Fibroblast of skin of right quadriceps (primary cell): ENCODE results near the gene SLC4A1AP.
"Not testable (repeated sequence)": the region's sequence is repeated elsewhere in the genome, so short reads cannot be mapped to it uniquely, and the experiment has no call there.

Experiments used
- DNase-seq: peaks from one replicate; pipeline ENCODE4 v3.0.0-alpha.2; 2013

The SLC4A1AP gene

DNA sequence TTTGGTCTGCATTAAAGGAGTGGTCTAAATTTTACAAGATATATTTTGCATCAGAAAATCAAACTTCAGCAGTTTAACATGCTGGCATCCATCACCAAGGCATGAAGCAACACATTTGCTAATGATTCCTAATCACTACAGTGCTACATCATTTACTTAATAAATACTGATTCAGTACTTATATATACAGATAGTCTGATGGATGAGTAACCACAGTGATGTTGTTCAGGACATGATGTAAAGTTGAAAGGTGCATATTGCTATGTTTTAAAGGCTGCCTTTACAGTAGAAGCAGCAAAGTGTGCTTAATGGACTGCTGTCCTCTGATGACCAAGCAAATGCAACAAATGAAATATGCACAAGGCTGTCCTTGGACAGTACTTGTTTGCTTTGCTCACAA is 11.3 kb upstream of the SLC4A1AP start:
- DNase-seq = no peak

DNA sequence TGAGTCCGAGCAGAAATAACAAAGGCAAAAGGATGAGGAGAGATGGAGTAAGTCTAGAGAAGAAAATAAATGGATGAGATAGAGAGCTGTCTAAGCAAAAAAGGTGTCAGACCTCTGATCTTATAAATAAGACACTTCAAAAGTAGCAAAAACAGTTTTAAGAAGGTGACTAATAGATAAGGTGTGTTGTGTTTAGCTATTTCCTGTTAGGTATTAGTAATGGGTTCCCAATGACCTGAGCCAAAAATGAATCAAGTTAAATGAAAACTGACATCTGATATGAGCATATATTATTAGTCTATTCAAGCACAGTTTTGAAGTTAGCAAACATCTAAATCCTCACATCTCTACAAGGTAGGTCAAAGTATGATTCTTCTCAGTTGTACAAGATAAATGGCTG is 10.9 kb upstream of the SLC4A1AP start:
- DNase-seq = no peak

DNA sequence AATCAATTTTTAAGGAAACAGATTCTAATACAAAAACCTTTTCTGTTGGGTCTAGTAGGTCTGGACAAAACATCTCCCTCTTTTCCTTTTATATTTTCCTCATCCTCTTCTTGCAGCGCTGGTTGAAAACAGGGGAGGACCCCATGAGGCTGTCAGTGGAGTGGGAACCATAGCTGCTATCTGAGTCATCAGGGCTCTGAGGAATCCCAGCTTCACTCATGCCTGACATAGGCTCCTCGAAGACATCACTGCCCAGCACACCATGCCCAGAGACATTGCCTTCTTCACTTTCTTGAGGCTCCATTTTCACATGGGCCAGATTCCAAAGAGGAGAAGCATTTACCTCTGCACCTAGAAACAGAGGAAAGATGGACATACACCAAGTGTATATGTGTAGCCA is 10.3 kb upstream of the SLC4A1AP start:
- no peak for DNase-seq

DNA sequence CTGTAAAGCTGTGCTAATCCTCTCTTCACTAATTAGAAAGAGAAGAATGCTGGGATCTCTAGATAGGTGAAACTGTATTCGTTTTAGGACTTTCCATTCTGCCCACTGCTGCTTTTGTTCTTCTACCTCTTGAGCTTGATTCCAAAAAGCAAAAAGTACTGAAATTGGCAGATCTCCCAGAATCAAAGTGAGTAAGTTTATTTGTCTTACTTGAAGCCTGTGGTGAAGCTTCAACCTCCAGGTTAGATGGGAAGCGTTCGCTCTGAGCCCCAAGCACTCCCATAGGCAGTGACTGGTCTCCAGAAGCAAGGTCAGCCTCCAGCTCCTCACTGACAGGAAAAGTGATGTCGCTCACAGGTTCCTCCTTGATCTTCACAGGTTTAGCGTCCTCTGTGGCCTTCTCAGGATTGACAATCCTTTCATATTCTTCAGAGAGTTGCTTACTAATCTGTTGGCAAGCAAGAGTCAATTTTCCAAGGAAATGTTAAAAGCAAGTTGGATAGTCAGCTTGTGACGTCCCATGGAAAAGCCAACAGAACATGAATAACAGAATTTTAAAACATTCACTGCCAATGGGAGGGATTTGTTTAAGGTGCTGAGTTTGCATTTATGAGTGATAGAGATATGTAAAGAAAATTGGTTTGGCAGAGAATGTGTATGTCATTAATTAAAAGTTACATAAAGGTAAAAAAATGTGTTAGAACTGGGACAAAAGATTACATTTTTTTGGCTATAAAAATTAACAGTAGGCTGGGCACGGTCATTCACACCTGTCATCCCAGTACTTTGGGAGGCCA is 8.3 kb upstream of the SLC4A1AP start:
- peak; percentile 56 for DNase-seq

DNA sequence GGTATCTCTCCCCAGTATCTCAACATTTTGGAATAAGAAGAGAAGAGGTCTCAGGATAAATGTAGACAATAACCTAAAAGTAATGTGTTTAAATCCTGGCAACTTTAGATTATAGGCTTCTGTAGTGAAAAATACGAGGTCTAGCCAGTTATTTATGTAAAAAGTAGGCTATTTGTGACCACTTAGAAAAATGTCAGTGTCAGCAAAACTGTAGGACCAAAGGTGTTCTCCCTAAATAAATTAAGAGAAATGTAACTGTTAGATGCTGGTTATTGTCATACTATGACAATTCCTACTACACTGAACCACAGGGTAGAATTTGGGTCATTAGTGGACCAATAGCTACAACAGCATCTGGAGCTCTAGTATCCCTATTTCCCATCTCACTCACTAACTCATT is 2.3 kb upstream of the SLC4A1AP start:
- no peak for DNase-seq

DNA sequence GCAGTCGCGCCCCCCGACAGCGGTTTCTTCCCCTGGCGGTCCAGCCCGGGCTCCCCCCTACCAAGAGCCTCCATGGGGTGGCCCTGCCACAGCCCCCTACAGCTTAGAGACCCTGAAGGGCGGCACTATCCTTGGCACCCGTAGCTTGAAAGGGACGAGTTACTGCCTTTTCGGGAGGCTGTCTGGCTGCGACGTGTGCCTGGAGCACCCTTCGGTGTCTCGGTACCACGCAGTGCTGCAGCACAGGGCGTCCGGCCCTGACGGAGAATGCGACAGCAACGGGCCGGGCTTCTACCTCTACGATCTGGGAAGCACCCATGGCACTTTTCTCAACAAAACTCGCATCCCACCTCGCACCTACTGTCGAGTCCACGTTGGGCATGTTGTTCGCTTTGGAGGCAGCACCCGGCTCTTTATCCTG is 475 bp downstream of the SLC4A1AP start:
- DNase-seq = no peak

DNA sequence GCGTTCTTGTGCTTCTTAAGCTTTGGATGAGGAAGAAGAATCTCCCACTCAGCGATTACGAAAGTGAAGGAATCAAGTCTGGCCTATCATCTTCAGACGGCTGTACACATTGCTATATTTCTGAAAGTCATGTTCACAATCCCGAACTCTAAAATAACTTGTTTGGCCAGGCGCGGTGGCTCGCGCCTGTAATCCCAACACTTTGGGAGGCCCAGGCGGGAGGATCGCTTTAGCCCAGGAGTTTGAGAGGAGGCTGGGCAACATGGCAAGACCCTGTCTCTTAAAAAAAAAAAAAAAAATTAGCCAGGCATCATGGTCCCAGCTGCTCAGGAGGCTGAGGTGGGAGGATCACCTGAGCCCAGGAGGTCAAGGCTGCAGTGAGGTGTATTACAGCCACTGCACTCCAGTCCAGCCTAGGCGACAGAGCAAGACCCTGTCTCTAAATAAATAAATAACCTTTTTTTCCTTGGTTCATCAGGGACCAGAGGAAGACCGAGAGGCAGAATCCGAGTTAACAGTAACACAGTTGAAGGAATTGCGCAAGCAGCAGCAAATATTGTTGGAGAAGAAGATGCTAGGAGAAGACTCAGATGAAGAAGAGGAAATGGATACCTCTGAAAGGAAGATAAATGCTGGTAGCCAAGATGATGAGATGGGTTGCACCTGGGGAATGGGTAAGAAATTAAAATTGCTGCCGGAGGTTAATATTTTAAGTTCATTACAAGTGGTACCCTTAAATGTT is 1.1 kb downstream of the SLC4A1AP start:
- DNase-seq = no peak

DNA sequence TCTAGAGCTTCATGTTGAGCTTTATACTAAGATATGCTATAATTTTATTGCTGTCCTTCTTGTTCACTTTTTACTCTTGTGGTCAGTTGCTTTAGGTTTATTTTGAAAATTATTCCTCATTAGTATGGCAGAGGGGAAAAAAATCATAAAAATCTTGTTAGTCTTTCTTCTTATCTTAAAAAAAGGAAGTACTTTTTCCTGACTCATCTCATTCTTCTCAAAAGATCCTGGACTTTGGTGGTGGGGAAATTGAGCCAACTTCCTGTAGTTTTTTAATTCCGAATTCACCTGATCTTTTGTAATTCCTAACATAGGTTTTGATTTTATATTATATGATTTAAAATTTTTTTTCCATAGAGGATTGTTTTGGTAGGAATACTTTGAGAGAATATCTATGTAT is 3.8 kb downstream of the SLC4A1AP start:
- no peak for DNase-seq

DNA sequence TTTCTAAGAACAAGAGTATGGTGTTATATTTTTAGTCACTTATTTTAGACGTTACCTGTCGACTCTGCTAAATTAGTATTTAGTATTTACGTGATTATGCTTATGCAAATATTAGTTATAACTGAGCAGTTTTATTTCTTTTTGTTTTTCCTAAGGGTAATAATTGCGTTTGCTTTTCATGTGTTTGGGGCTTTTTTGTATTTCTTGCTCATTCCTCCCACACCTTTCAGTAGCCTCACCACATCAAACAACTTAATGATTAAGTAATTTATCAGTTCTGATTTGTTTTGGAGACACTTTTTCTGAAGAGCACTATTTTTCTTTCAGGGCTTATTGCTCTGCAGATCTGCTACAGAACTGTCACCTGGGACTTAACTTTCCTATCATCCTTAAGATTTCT is 7.5 kb downstream of the SLC4A1AP start:
- DNase-seq = no peak

DNA sequence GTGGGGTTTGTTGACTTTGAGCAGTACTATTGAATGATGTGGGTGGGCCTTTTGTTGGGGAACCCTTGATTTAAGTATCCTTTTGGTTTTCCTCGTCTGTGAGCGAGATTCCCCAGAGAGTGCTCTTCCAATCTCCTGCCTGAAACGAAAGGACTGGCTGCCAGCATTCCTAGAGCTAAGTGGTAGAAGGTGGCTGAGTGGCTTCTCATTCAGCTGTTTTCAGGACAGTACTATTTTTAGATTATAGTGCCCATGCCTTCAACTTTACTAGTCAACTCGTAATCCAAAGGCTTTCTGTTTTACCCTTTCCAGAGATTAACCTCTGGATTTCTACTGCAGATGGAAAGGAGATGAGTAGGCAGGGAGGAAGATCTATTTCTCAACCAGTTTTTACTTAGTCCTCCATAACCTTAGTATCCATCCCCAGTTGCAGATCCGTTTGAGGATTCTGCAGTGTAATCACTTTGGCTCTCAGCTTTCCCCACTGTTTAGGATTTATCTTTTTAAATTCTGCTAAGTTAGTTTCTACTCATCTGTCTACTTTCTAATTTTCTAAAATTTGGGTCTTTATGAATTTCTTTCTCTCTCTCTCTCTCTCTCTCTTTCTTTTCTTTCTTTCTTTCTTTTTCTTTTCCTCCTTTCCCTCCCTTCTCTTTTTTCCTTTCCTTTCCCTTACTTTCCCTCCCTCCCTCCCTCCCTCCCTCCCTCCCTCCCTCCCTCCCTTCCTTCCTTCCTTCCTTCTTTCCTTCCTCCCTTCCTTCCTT is 9.2 kb downstream of the SLC4A1AP start:
- no peak for DNase-seq

DNA sequence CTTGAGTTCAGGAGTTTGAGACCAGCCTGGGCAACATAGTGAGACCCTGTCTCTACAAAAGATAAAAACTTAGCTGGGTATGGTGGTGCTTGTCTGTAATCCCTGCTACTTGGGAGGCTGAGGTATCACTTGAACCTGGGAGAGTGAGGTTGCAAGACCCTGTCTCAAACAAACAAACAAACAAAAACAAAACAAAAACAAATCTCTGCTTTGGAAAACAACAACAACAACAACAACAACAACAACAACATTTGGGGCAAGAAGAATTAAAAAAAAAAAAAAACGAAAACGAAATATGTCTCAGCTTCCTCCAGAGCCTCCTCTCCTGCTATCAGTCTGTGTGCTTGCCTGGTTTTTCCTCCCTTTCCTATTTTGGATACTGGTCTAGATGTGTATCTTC is 16.9 kb downstream of the SLC4A1AP start:
- no peak for DNase-seq

DNA sequence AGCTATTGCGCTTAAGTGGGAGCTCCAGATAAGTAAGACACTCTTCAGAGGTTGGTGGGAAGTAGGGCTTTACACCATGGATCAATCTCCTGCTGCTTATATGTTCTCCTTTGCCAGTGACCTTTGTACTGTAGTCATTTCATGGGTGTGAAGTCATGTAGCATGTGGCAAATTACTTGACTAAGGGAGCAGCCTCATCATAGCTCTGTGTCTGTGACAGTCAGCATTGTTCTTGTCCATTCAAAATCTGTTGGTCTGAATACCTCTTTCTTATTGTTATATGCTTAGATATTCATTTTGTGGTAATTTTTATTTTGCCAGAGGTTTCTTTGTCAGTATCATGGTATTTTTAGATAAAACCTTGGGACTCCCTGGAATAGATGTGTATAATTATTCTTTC is 18.2 kb downstream of the SLC4A1AP start:
- DNase-seq = peak; percentile 54

DNA sequence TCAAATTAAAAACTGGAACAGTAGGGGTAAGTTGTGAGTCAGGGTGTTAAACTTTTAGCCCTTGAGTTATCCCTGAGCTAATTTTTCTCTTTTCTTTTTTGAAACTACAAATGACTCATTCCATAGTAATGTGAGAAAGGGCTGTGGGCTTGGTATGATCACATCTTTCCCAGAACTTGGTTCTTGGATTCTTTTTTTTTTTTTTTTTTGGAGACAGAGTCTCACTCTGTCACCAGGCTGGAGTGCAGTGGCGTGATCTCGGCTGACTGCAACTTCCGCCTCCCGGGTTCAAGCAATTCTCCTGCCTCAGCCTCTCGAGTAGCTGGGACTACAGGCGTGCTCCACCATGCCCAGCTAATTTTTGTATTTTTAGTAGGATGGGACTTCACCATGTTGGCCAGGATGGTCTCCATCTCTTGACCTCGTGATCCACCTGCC is 18.7 kb downstream of the SLC4A1AP start:
- peak; percentile 93 for DNase-seq

DNA sequence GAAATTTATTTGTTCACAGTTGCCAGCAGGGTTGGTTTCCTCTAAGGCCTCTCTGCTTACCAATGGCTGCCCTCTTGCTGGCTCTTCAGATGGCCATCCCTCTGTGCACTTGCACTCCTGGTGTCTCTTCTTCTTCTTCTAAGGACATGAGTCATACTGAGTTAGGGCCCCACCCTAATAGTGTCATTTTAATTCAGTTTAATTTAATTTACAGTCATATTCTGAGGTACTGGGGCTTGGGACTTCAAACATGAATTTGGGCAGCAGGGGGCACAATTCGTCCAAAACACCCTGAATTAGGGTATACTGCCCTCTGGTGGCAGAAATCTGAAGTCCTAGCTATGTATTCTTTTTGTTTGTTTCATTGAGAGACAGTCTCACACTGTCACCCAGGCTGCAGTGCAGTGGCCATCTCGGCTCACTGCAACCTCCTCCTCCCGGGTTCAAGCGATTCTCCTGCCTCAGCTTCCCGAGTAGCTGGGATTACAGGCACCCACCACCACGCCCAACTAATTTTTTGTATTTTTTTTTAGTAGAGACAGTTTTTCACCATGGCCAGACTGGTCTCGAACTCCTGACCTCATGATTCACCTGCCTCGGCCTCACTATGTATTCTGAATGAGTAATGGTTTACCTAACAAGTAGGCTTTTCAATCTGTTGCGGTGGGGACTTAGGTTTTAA is 19.8 kb downstream of the SLC4A1AP start:
- peak; percentile 88 for DNase-seq

DNA sequence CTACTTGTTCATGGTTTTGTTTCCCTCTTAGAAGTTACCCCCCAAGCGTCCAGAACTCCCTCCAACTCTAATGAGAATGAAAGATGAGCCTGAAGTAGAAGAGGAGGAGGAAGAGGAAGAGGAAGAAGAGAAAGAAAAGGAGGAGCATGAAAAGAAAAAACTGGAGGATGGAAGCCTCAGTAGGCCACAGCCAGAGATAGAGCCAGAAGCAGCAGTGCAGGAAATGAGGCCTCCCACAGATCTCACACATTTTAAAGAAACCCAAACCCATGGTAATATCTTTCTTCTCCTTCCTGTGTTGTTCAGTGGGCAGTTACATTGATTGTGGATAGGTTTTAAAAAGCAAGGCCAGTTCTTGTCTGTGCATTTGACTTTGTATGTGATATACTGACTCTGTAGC is 21.3 kb downstream of the SLC4A1AP start:
- DNase-seq = not testable (repeated sequence)

DNA sequence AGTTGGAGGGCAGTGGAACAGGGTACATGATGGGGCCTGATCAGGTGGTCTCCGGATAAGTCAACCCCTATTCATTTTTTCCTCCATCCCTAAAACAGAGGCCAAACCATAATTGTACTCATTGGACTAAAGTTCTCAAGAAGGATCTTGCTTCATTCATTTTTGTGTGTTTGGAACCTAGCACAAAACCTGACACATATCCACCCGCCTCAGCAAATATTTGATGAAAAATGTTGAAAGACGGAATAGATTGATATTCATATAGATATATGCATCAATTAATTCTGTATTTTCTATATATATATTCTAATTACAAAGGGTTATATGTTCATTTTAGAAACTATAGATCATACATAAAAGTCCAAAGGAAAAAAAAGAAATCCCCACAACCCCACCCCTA is 21.9 kb downstream of the SLC4A1AP start:
- DNase-seq = no peak

DNA sequence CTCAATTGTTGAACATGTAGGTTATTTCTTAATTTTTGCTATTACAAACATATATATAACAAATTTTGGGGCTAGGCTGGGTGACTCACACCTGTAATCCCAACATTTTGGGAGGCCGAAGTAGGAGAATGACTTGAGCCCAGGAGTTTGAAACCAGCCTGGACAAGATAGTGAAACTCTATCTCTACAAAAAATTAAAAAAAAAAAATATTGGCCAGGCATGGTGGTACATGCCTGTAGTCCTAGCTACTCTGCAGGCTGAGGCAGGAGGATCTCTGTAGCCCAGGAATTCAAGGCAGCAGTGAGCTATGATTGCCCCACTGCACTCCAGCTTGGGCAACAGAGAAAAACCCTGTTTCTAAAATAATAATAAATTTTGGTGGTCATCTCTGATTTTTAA is 23.5 kb downstream of the SLC4A1AP start:
- DNase-seq = no peak

DNA sequence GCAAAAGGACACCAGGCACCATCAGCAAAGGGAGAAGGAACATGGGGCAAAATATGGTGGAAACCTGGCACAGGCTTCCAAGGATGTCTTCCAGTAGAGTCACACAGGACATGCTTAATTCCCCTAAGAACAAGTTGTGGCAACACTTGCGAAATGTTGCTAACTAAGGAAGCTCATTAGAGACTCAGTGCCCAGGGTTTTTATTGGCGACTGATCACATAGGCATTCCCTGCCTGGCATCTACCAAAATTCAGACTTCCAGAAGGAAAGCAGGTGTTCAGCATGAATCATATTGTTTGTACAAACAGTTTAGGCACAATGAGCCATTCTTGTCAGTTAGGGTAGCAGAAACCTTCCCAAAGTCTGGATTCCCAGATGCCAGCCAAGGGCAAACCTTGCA is 25.7 kb downstream of the SLC4A1AP start:
- no peak for DNase-seq

DNA sequence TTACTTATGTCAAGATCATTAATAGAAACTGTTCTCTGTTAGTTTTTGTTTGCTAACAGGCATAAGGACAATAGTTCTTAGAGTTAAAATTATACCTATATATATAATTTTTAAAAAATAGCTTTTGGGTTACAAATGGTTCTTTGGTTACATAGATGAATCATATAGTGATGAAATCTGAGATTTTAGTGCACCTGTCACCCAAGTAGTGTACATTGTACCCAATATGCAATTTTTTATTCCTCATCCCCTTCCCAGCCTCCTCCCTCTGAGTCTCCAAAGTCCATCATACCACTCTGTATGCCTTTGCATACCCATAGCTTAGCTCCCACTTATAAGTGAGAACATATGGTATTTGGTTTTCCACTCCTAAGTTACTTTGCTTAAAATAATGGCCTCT is 26.4 kb downstream of the SLC4A1AP start:
- no peak for DNase-seq

DNA sequence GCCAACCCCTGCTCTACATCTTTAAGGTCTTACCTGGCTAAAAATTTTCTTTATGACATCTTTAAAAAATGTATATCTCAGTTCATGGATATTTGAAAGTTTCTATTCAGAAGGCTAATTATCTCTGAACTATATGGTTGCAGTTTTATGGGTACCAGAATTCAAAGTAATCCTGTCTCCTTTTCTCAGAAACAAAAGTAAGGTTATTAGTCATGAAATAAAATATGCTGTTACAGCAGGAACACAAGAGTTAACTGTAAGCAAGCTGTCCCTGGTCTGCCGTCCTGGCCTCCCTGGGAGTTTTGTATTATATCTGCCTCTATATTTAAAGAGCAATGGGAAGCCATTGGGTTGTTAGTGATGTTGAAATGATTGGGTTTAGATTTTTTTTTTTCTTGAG is 34.0 kb downstream of the SLC4A1AP start:
- DNase-seq = no peak

DNA sequence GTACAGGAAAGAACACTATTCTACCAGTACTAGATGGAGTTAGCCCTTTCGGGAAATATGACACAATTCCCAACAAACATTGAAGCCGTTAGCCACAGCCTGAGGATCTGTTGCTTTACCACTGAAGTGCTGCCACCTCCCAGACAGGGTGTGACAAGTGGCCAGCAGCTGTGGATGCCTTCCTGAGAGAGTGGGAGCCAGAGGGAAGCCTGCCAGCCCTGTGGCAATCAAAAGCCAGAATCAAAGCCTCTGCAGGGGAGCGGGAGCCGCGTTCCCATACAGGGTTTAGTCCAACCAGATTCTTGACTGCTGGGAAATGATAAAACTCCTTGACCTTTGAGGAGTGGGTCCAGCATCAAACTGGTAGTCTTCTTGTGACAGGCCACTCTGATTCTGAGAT is 38.0 kb downstream of the SLC4A1AP start:
- no peak for DNase-seq

DNA sequence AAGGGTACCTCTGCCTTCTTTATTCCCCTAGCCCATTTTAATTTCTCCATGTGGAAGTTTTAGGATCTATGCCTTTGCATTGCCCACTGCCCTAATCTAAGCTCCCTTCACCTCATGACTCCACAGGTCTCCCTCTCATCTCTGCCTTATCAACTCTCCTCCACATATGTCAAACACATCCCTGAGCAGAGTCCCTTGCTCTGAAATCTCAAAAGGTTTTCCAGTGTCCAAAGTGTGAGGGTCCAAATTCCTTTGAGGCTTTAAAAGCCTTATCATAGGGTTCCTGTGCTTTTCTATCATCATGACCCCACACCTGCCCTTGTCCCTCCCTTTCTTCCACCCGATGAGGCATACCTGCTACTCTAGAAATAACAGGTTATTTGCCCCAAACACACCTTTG is 38.6 kb downstream of the SLC4A1AP start:
- DNase-seq = no peak
